Measurements from ENCODE around the gene CUL4B.
"Not testable (repeated sequence)": the region's sequence is repeated elsewhere in the genome, so short reads cannot be mapped to it uniquely, and the experiment has no call there.

CUL4B gene

DNA sequence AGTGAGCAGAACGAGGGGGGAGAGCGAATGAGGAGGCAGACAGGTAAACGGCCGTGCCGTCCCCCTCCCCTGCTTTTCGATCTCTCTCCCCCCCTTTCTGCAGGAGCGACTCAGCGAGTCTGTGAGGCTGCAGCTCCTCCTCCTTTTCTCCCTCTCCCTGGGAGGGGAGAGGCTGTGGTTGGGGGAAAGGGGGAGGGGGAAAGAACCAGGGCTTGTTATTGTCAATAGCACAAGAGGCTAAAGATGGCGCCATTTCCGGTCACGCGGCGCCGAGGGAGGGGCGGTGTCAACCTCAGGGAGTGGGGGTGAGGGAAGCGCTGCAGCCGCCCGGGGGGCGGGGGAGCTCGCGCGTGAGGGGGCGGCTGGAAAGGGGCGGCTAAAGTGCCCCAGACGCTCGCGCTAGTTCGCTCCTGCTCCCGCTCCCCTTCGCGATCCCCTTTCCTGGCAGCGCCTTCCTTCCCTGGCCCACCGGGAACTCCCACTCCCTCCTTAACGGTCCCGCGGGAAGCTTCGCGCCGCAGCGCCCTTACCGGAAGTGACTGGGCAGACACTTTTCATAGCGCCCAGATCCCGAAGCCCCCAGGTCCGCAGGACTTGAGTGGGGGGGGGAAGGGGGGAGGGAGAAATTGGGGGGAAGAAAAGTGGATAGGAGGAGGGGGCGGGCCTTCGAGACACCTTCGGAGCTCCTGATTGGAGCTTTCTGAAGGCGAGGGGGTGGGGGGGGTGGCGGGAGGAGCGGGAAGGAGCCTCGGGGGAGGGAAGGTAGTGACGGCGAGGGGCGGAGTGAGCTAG, at the start of gene CUL4B:
Gene CUL4B (minus strand): TSS at position 121 of the 792 bp plus-strand sequence. CDS start 324 bp downstream, outside the sequence.
- peak; percentile 94 for DNase-seq
- peaks cover 4% of the 10 kb centered on the region for H3K36me3 ChIP-seq (replicated peaks)
- peak within 1 kb of the TSS; percentile 70 for H3K4me3 ChIP-seq (ENCODE audit: low read depth, low read length)
- no peaks in the 10 kb centered on the region for H3K27me3 ChIP-seq (replicated peaks)
- in situ Hi-C loops (cut with HindIII; ENCODE audit: low pct_ligation_motif_present, low sequenced_read_pairs), result no loop called here
- peak within 1 kb of the TSS; percentile 98 for H3K27ac ChIP-seq
- TF ChIP-seq, protein P1, sequence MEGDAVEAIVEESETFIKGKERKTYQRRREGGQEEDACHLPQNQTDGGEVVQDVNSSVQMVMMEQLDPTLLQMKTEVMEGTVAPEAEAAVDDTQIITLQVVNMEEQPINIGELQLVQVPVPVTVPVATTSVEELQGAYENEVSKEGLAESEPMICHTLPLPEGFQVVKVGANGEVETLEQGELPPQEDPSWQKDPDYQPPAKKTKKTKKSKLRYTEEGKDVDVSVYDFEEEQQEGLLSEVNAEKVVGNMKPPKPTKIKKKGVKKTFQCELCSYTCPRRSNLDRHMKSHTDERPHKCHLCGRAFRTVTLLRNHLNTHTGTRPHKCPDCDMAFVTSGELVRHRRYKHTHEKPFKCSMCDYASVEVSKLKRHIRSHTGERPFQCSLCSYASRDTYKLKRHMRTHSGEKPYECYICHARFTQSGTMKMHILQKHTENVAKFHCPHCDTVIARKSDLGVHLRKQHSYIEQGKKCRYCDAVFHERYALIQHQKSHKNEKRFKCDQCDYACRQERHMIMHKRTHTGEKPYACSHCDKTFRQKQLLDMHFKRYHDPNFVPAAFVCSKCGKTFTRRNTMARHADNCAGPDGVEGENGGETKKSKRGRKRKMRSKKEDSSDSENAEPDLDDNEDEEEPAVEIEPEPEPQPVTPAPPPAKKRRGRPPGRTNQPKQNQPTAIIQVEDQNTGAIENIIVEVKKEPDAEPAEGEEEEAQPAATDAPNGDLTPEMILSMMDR (IDR thresholded peaks at IDR 0.05; ENCODE audit: low read depth, low read length, missing control alignments), result no peak

DNA sequence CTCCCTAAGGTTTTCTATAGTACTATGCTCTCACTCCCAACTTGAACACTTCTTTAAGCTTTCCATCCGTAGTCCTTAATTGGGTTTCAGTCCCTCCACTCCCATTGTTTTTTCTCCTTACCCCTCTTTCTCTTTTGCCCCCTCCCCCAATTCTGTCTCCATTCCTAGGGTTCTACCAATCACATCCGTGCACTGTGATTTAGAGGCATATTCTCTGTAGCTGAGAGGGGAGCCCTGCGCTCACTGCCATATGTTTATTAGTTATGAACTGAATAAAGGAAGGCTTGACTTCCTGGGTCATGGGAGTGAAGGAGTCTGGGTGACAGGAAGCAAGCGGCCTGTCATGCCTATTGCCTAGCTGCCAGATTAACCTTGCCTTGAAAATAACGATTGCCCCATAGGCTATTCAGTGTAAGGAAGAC, 43.6 kb upstream of the CUL4B start:
- TF ChIP-seq, protein P1 (IDR thresholded peaks at IDR 0.05; ENCODE audit: low read depth, low read length, missing control alignments), result no peak
- no peaks in the 10 kb centered on the region for H3K36me3 ChIP-seq (replicated peaks)
- no peaks in the 10 kb centered on the region for H3K27me3 ChIP-seq (replicated peaks)
- peak; percentile 32 for DNase-seq
- H3K4me3 ChIP-seq (ENCODE audit: low read depth, low read length), result peak overlapping the region; percentile 69
- in situ Hi-C loops (cut with HindIII; ENCODE audit: low pct_ligation_motif_present, low sequenced_read_pairs), result no loop called here
- peak overlapping the region; percentile 86 for H3K27ac ChIP-seq

DNA sequence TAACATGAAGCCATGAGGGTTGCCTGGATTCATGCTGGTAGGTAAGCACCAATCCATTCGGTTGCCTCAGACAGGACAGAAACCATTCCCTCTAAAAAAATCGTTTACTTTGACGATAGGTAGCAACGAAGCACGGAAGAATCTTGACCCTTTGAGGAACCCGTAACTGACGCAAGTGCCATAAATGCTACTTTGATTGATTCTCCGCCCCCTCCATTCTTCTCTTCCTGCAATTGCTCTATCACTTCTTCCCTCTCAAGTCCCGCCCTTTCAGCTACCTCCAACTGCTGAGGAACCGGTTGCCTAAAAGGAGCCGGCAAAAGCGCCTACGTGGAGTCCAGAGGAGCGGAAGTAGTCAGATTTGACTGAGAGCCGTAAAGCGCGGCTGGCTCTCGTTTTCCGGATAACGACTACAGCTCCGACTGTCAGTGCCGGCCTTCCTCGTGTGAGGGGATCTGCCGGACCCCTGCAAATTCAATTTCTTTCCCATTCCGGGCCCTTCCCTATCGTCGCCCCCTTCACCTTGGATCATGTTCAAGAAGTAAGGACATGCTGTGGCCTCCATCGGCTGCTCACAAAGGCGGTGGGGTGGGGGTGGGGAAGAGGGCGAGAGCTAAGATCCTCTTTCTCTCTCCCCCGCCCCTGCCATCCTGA, 43.1 kb upstream of the CUL4B start, which contains the start of gene MCTS1:
Gene MCTS1 (plus strand): TSS at position 395 of the 654 bp plus-strand sequence. CDS start 136 bp downstream, at position 531.
- Histone ChIP-seq H3K27me3 (replicated peaks) (no peaks in the 10 kb centered on the region), H3K36me3 (replicated peaks) (no peaks in the 10 kb centered on the region), H3K4me3 (ENCODE audit: low read depth, low read length) (peak within 1 kb of the TSS; percentile 69), H3K27ac (peak within 1 kb of the TSS; percentile 86)
- TF ChIP-seq, protein P1 (IDR thresholded peaks at IDR 0.05; ENCODE audit: low read depth, low read length, missing control alignments), result no peak
- peak; percentile 95 for DNase-seq
- in situ Hi-C loops (cut with HindIII; ENCODE audit: low pct_ligation_motif_present, low sequenced_read_pairs), result no loop called here

- DNase-seq, result no peak
- H3K27me3 ChIP-seq (replicated peaks), result no peaks in the 10 kb centered on the region
- H3K27ac ChIP-seq, result no peak overlapping the region
- no peak overlapping the region for H3K4me3 ChIP-seq (ENCODE audit: low read depth, low read length)
- in situ Hi-C loops (cut with HindIII; ENCODE audit: low pct_ligation_motif_present, low sequenced_read_pairs), result no loop called here
- TF ChIP-seq, protein P1 (IDR thresholded peaks at IDR 0.05; ENCODE audit: low read depth, low read length, missing control alignments), result no peak
- H3K36me3 ChIP-seq (replicated peaks), result no peaks in the 10 kb centered on the region
These were observed 24.9 kb upstream of the CUL4B start for GRCh38 chrX:120585702-120586101.

GRCh38 chrX:120575379-120576114, 14.8 kb upstream of the CUL4B start:
- no peak overlapping the region for H3K27ac ChIP-seq
- no peaks in the 10 kb centered on the region for H3K27me3 ChIP-seq (replicated peaks)
- no peak for DNase-seq
- in situ Hi-C loops (cut with HindIII; ENCODE audit: low pct_ligation_motif_present, low sequenced_read_pairs), result no loop called here
- TF ChIP-seq, protein P1 (IDR thresholded peaks at IDR 0.05; ENCODE audit: low read depth, low read length, missing control alignments), result no peak
- H3K4me3 ChIP-seq (ENCODE audit: low read depth, low read length), result no peak overlapping the region
- no peaks in the 10 kb centered on the region for H3K36me3 ChIP-seq (replicated peaks)

DNA sequence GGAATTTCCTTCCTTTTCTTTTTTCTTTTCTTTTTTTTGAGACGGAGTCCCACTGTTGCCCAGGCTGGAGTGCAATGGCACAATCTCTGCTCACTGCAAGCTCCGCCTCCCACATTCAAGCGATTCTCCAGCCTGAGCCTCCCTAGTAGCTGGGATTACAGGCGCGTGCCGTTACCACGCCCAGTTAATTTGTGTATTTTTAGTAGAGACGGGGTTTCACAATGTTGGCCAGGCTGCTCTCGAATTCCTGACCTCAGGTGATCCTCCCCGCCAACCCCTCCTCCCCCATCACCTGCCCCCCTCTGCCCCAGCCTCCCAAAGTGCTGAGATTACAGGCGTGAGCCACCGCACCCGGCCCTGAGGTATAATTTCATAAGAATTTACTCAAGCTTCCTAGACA, 13.0 kb upstream of the CUL4B start:
- in situ Hi-C loops (cut with HindIII; ENCODE audit: low pct_ligation_motif_present, low sequenced_read_pairs); H3K36me3 ChIP-seq (replicated peaks); H3K27me3 ChIP-seq (replicated peaks); H3K4me3 ChIP-seq (ENCODE audit: low read depth, low read length); DNase-seq; H3K27ac ChIP-seq: not testable (repeated sequence)
